DMS153 (cell line): ENCODE data around the gene PRPSAP1.
"Not testable (repeated sequence)": the region's sequence is repeated elsewhere in the genome, so short reads cannot be mapped to it uniquely, and the experiment has no call there.

ENCODE experiments used
- DNase-seq: peaks from one replicate; lab custom pipeline; 2025; lab: John Stamatoyannopoulos, UW

PRPSAP1 gene

DNA sequence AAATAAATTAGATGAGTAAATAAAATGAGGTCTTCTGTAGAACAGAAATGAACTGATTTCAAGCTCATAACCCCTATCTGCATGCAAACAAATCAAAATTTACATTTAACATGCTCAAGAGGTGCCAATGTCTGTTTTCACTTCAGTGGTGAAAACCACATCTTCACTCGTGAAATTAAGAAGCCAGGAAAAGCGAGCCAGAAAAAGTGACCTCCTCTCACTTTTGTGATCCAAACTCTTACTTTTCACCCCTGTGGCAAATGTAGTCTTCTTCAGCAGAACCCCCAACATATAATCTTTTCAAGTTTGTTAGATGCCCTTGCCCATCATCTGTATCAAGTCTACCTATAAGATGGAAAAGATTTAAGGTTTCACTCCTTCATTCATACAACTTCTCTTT lies 36.2 kb downstream of the PRPSAP1 start:
- DNase-seq, result no peak

DNA sequence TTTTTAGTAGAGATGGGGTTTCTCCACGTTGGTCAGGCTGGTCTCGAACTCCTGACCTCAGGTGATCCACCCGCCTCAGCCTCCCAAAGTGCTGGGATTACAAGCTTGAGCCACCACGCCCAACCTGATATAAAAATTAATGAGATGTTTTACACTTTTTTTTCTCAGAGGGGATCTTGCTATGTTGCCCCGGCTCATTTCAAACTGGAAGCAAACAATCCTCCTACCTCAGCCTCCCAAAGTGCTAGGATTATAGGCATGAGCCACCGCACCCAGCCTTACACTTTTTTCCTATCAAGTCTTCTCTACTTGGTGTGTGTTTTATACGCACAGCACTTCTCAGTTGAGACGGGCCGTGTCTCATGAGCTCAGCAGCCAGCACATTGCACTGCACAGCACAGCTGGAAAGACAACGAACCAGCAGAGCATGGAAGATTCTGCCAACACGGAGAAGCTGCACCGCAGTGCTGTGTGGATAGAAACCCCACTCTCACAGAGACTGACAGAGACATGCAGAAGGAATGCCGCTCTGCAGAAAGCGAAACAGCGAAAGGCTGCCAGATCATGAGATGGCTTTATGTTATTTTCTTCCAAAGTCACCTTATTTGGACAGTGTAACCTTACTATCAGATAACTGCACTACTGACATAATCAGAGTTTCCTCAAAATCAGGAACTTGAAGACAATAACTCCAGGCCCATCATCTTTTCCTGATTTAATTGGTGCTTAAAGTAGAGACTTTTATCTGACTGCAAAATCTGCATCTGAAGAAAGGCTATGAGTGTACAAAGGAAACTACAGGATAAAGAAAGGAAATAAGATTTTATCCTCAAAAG lies 39.1 kb downstream of the PRPSAP1 start:
- DNase-seq, result no peak

DNA sequence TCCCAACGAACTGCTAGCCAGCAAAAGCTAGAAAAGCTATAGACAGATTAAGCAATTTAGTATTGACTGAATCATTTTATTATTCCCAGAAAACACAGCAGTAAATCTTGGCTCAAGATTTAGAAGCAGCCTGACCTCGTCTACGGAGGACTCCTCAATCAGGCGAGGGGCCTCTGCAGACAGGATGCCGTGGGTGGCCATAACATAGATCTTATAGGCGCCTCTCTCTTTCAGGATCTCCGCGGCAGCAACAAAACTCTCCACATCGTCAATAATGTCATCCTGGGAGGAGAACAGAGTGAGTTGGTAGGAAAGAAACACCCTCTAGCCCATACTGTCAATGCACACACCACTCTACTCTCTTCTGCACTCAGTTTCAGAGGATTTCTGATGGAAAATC lies 41.0 kb downstream of the PRPSAP1 start:
- DNase-seq, result no peak

DNA sequence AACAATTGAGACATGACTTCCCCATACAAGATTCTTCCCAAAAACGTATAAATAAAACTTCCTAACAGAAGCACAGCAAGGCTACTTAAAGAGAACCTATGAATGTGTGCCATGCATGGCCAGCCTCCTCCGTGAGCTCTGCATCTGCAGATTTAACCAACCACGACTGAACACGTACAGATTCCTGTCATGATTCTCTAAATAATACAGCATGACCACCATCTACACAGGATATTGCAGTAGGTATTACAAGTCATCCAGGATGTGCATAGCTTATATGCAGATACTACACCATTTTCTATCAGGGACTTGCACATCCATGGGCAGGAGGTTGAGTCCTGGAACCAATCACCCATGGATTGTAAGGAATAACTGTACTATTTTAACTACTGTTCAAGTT lies 44.3 kb downstream of the PRPSAP1 start:
- no peak for DNase-seq

DNA sequence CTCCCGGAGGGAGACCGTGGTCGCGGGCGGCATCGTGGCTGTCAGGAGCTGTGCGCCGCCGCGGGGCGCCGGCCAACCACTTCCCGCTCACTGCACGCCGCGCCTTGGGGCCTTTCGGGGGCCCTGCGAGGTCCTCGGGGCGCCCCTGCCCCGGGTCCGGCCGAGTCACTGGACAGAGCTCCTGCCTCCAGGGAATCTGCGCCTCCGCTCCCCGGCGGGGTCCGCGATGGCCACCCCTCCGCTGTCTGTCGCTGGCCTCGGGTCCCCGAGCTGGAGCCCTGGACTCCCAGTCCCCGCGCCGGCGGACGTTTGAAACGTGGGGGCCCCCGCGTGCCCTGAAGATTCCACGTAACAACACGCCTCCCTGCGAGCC lies 45.8 kb downstream of the PRPSAP1 start, which contains the start of gene QRICH2:
Gene QRICH2, minus strand, starts transcription at position 311 of the 373 bp plus-strand sequence. Its CDS starts 278 bp downstream, at position 33.
- no peak for DNase-seq

DNA sequence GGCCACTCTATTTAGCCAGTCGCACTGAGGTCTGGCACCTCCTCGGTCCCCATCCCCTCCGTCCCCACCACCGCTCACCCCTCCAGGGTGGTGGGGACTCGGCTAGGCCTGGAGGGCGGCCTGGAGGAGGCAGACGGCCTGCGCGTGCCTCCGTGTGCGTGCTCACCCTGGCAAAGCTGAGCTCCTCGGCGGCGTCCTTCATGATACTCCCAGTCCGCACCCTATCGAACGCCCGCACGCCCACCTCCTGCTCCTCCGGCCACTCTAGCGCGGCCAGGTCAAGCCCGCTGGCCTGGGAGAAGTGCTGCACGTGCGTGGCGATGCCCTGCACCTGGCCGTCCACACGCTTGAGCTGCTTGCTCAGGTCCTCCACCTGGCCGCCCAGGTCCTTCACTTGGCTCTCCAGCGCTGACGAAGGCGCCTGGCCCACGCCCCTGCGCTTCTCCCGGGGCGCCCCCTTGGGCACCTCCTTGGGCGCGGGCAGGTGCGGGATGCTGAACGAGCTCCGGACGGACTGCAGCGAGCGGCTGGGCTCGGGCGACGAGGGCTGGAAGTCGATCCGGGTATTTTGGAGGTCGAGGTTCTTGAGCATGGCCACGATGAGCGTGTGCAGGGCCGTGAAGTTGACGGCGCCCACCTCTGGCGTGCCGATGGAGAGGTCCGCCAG lies 46.3 kb downstream of the PRPSAP1 start:
- DNase-seq, result no peak

DNA sequence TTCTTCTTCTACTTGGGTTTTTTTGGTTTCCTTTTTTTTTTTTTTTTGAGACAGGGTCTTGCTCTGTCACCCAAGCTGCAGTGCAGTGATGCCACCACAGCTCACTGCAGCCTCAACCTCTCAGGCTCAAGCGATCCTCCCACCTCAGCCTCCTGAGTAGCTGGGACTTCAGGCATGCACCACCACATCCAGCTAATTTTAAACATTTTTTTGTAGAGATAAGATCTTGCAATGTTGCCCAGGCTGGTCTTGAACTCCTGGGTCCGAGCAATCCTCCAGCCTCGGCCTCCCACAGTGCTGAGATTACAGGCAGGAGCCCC lies 48.6 kb downstream of the PRPSAP1 start:
- not testable (repeated sequence) for DNase-seq

DNA sequence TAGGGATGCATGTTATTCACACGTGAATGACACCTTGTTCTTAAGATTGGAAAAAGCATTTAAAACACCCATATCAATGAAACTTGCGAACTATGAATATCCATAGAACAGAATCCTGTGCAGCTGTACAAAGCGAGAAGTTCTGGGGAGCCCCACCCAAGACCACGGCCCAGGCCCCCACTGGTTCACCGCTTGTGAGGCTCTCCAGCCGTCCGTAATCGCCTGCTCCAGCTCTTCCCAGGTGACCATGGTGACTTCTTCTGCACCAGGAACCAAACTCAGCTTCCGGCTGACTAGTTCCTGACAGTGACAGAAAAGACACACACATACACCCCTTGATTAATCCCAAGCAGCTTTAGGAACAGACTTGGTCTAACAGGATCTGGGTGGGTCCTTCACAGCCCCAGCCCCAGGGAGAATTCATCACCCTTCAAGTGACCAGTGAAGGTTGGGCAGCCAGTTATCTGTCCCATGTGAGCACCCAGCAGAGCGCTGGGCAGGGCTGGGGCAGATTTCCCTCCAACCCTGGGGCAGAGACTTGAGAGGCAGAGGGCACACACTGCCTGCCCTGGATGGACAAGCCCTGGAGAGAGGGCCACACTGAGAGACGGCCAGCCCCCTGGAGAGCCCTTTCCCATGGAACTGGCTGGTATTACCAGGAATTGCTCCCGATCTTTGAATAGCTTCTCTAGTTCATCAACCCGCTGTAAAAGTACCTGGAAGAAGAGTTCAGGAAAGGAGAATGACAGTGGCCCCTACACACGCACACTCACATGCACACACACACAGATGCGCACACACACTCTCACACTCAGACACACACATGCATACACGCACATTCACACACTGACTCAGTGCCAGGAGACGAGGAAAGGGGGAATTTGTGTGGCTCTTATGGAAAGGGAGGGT lies 49.2 kb downstream of the PRPSAP1 start:
- DNase-seq, result no peak

DNA sequence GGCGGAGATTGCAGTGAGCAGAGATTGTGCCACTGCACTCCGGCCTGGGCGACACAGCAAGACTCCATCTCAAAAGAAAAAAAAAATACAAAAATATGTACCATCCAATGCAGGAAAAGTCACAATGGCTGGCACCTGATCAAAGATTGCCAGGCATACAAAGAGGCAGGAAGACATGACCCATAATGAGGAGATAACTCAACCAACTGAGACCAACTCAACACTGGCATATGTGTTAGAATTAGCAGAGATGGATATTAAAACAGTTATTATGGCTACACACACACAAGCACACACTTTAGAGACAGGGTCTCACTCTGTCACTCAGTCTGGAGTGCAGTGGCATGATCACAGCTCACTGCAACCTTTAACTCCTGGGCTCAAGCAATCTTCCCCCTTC lies 56.3 kb downstream of the PRPSAP1 start:
- DNase-seq, result no peak

DNA sequence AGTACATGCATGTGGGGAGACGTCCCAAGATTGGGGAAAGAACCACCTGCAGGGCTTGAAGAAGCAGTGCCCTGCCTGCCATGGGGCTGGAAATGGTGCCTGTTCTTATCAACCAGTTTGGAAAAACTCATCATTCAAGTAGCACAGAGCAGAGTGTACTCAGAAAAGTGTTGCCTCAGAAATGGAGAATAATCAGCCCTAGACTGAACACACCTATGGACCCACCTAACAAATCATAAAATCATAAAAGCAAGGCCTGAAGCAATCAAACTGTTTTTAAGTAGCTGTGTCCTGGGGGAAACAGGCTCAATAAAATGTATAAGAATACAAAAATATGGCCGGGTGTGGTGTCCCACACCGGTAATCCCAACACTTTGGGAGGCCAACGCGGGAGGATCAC lies 56.8 kb downstream of the PRPSAP1 start:
- DNase-seq, result no peak

DNA sequence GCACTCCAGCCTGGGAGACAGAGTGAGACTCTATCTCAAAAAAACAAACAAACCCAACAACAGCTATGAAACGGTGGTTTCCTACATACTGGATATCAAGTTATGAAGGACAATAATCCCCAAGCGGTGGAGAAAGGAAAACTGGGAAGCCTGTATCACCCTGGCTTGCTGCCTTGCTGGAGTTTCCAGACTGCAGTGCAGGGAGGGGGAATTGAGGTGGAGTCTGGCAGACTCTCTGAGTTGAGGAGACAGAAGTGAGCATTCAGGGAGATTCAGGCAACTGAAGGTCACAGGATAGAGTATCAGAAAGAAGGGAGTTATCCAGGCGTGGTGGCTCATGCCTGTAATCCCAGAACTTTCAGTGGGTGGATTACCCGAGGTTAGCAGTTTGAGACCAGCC lies 57.5 kb downstream of the PRPSAP1 start:
- no peak for DNase-seq

DNA sequence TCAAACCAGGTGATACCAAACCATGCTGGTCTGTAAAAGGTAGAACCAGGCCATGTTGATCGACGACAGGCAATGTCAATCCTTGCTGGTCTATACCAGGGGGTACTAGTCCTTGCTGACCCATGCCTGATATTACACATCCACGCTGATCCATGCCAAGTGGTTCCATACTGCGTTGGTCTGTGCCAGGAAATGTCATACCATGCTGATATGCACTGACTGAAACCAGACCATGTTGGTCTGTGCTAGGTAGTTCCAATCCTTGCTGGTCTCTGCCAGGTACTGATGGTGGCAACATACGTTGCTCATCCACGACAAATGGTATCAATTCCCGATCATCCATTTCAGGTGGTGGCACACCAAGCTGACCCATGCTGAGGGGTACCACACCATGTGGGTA lies 60.6 kb downstream of the PRPSAP1 start:
- DNase-seq, result no peak

DNA sequence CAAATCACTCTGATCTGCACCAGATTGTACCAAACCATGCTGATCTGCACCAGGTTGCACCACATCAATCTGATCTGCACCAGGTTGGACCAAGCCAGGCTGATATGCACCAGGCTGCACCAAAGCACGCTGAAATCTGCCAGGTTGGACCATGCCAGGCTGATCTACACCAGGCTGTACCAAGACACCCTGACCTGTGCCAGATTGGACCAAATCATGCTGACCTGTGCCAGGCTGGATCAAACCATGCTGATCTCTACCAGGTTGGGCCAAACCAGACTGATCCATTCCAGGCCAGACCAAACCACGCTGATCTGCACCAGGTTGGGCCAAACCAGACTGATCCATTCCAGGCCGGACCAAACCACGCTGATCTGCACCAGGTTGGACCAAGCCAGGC lies 61.1 kb downstream of the PRPSAP1 start:
- DNase-seq, result no peak

DNA sequence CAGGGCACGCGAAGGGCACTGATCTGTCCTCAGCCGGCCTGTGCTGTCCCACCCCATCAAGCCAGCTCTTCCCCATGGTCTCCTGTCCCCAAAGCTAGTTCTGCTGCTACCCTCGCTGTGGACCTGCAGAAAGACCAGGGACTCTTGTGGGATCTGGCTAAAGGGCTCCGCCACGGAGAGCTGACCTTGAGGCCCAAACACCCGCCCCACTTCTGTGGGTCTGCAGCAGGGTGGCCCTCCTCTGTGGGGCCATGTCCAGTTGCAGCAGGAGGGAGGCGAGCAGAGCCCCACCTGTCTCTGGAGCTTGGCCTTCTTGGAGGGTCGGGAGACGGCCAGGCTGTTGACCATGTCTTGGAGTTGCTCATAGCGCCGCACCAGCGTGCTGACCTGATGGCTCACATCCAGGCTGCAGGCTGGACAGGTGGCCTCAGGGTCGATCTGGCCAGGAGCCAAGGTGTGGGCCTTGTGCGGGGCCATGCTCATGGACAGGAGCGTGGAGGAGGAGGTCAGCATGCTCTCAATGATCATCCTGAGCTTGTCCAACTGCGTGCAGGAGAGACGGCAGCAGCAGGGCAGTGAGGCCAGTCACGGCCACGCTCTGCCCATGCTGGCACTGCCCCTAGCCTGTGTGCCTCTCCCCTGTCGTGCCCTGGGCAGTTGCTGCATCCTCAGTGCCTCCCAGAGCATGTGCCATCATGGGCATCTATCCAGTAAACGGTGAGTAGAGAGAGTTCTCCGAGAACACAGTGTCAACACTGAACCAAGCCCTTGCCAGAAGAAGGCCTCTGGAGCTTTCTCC lies 71.9 kb downstream of the PRPSAP1 start:
- DNase-seq, result no peak

DNA sequence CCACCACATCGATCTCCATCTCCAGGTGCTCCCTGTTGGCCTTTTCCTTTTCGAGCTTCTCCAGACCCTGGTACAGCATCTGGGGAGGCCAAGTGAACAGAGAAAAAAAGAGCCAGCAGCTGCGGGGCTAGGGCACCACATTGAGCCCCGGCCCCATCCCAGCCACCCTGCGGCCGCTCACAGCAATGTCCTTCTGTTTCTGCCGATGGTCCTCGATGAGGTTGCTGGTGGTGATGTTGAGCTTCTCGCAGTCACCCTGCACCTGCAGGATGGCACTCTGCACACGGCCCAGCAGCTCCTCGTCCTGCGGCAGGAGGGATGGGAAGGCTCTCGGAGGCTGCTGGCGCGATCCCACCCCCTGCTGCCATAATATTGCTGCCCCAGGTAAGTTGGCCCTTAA lies 73.1 kb downstream of the PRPSAP1 start:
- DNase-seq, result no peak

DNA sequence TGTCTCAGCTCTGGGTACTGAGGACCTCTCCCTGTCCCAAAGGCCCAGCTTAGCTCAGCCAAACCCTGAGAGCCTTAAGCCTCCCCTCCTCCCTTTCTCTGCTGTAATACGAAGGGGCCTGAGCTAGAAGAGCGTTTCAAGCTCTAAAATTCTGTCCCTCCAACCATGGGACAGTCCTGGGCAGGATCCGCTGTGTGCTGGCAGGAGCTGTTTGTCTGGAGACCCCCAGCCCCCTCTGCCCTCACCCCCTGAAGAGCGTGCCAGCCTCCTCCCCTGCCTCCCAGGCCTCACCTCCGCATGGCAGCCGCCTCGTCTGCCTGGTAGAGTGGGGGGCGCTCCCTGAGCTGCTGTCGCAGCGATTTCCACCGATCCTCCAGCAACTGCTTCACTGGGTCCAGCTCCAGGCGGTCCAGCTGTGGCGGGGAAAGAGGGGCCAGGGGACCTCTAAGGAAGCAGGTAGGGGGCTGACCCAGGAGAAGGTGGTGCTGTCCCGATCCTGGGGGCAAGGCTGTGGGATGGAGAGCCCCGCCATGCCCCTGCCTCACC lies 73.9 kb downstream of the PRPSAP1 start:
- DNase-seq, result no peak

DNA sequence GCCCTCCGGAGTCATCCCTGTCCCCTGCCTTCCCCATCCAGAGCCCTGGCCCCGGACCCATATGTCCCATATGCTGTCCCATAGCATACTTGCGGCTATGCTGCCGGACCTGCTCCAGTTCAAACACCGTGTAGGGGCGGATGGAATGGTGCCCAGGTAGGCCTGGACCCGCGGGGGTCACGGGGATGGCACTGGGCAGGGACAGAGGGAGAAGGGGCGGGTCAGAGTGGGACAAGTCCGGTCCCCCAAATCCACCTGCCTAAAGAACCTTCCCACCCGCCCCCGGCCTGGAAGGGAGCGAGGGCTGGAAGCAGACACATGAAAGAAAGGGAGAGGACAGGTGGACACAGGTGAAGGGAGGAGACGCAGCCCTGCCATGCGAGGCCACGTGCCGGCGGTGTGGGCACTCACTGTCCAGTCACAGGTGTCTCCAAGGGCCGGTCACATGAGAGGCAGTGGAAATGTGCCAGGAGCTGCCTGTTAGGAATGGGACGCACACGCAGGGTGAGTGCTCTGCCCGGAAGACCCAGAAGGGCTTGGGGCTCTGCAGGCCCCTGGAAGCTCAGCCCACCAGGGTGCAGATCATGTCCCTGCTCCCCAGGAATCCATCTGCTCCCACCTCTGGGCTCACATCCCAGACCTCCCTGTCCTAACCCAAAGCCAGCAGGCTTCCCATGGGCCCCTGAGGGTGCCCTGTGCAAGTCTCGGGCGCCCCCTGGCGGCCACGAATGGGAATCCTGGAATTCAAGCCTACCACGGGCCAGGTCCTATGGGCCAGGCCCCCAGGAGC lies 74.6 kb downstream of the PRPSAP1 start:
- DNase-seq, result peak; percentile 33

DNA sequence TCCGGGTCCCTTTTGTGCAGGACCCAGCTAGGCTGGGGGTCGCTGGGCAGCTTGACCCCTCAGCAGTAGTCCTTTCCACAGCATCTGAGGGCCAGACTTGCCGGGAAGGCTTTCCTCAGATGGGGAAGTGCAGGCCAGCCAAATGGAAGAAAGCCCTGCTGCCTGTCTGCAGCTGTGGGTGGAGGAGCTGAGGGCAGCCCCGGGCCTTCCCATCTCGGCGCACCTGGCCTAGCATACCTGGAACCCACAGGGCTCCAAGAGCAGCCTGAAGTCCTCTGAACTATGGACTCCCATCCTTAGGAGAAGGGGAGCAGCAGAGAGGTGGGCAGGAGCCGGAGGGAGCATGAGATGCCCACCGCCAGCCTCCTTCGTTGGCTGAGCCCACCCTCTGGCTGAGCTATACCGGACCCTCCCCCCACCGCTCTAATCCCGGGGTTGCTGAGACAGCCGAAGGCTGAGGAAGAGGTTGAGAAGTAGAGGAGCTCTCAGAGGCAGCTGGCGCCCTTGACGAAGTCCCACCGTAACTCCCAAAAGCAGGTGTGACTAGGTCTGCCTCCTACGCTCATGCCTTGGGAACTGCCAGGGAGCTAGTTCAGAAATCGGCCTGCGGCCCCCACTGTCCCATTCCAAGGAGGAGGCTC lies 75.3 kb downstream of the PRPSAP1 start:
- DNase-seq, result no peak

DNA sequence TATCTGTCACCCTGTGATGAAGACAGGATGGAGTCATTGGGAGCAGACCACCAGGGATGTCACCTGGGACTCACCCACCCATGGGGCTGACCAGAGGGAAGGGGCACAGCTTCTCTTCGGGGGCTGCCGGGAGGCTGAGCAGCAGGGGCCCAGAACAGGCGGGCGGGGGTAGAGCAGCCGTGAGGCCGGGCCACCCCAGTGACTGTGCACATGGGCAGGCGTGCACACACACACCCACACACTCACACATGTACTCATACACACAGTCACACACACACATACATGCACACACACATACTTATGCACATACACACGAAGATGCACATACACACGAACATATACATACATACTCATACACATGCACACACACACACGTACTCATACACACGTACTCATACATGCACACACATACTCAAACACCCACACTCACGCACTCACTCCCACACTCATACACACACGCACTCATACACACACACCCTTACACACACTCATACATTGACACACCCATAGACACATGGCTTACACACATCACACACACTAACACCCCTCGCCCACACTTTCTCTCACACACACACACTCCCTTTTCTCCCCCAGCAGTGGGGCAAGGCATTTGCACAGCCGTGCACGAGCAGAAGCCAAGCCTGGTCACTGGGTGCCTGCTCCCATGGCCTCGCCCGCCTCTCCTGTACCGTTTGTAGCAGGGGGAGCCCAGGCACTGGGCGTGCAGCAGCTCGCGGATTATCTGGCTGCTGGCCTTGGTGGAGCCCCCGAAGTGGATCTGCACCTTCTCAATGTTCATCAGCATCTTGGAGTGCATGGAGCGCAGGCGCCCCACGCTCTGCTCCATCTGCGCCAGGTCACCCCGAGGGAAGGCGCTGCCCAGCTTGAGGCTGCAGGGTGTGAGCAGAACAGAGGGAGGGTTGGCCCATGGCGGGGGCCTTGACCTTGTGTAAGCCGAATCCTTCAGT lies 76.1 kb downstream of the PRPSAP1 start:
- no peak for DNase-seq
